ENCODE measurements around the gene SARNP.

The SARNP gene

GRCh38 chr12:55724226-55724939 lies 93.1 kb downstream of the SARNP start:
- no peak for DNase-seq (ENCODE audit: low spot score)

- DNase-seq (ENCODE audit: low spot score) = no peak
Observed at GRCh38 chr12:55723516-55724225, 93.9 kb downstream of the SARNP start.

- no peak for DNase-seq (ENCODE audit: low spot score)
Observed at GRCh38 chr12:55722948-55723347, 94.6 kb downstream of the SARNP start.

GRCh38 chr12:55721601-55722213 lies 95.8 kb downstream of the SARNP start:
- no peak for DNase-seq (ENCODE audit: low spot score)

- DNase-seq (ENCODE audit: low spot score) = peak; percentile 84
Observed at GRCh38 chr12:55720894-55721444, 96.6 kb downstream of the SARNP start.

- DNase-seq (ENCODE audit: low spot score) = peak; percentile 78
Observed at GRCh38 chr12:55720071-55720564, 97.4 kb downstream of the SARNP start, which contains the start of gene RDH5. RDH5 (plus strand) TSS chr12:55720393; CDS start chr12:55721185, 792 bp downstream.

- DNase-seq (ENCODE audit: low spot score) = no peak
Observed at GRCh38 chr12:55719371-55719770, 98.2 kb downstream of the SARNP start.

GRCh38 chr12:55718624-55719275 lies 98.8 kb downstream of the SARNP start:
- no peak for DNase-seq (ENCODE audit: low spot score)

- DNase-seq (ENCODE audit: low spot score) = no peak
Observed at GRCh38 chr12:55718015-55718414, 99.5 kb downstream of the SARNP start.

- no peak for DNase-seq (ENCODE audit: low spot score)
Observed at GRCh38 chr12:55717011-55718007, 100.2 kb downstream of the SARNP start.

- DNase-seq (ENCODE audit: low spot score) = no peak
Observed at GRCh38 chr12:55716582-55716957, 101.0 kb downstream of the SARNP start.

- DNase-seq (ENCODE audit: low spot score) = peak; percentile 92
Observed at GRCh38 chr12:55715833-55716581, 101.5 kb downstream of the SARNP start, which contains the start of gene BLOC1S1. BLOC1S1 (plus strand) TSS chr12:55716046; CDS start chr12:55716052, 6 bp downstream.

GRCh38 chr12:55715169-55715764 lies 102.3 kb downstream of the SARNP start:
- no peak for DNase-seq (ENCODE audit: low spot score)

GRCh38 chr12:55713721-55714120 lies 103.8 kb downstream of the SARNP start:
- DNase-seq (ENCODE audit: low spot score) = peak; percentile 81

- no peak for DNase-seq (ENCODE audit: low spot score)
Observed at GRCh38 chr12:55712700-55713415, 104.7 kb downstream of the SARNP start.

GRCh38 chr12:55711786-55712553 lies 105.6 kb downstream of the SARNP start:
- no peak for DNase-seq (ENCODE audit: low spot score)

GRCh38 chr12:55708695-55709233 lies 108.8 kb downstream of the SARNP start:
- no peak for DNase-seq (ENCODE audit: low spot score)
